CD14-positive monocyte (primary cell): ENCODE results near the gene ELN. TPM values are rescaled to one million over a fixed set of nuclear protein-coding genes. Genes with fewer than 3 reads are reported as not detected.
"Not testable (repeated sequence)": the region's sequence is repeated elsewhere in the genome, so short reads cannot be mapped to it uniquely, and the experiment has no call there.

Experiments
- DNase-seq, 3 donors: peaks; one replicate each; pipeline ENCODE4 v3.0.0-alpha.2; 2011 to 2022
- H2AFZ ChIP-seq: 2 replicates; pipeline ENCODE4 v1.6.0; 2012; ENCODE audit warnings: mild to moderate bottlenecking, low read depth, low read length, inconsistent platforms; ENCODE audit not compliant: insufficient read depth, poor library complexity, severe bottlenecking
- H3K27ac ChIP-seq, 2 donors: 1 replicate in 1 of 2; 2 replicates in 1 of 2; pipeline ENCODE4 v1.5.1; 2012 to 2013; ENCODE audit warnings: low read length in 2 of 2, control low read depth in 1 of 2, inconsistent platforms in 1 of 2, low read depth in 1 of 2, mild to moderate bottlenecking in 1 of 2
- H3K27me3 ChIP-seq, 2 donors: one replicate each; pipeline versions ENCODE4 v1.6.0 to v1.6.1; 2011 to 2013; ENCODE audit warnings: low read length in 2 of 2; ENCODE audit not compliant: control insufficient read depth in 2 of 2, insufficient read depth in 2 of 2
- H3K36me3 ChIP-seq, 2 donors: replicated peaks in 1 of 2; 1 replicate in 1 of 2; 2 replicates in 1 of 2; pipeline versions ENCODE4 v1.5.1 to v1.6.1; 2012 to 2013; ENCODE audit warnings: low read length in 2 of 2, control low read depth in 1 of 2, inconsistent platforms in 1 of 2, mild to moderate bottlenecking in 1 of 2; ENCODE audit not compliant: insufficient read depth in 2 of 2, control insufficient read depth in 1 of 2
- H3K4me1 ChIP-seq, 2 donors: 1 replicate in 1 of 2; 2 replicates in 1 of 2; pipeline versions ENCODE4 v1.5.1 to v1.6.1; 2012 to 2013; ENCODE audit warnings: low read length in 2 of 2, control low read depth in 1 of 2, inconsistent platforms in 1 of 2, mild to moderate bottlenecking in 1 of 2, moderate library complexity in 1 of 2; ENCODE audit not compliant: insufficient read depth in 2 of 2, control insufficient read depth in 1 of 2
- H3K4me2 ChIP-seq: replicated peaks from 2 replicates; pipeline ENCODE3; 2012; ENCODE audit warnings: low read length, moderate library complexity, mild to moderate bottlenecking; ENCODE audit not compliant: poor library complexity, severe bottlenecking; ENCODE audit errors: extremely low read depth
- H3K4me3 ChIP-seq, 3 experiments: fragments of 200-600 bp in 1 of 3; sonication (generic) in 1 of 3; replicated peaks in 1 of 3; 1 replicate in 2 of 3; 2 replicates in 1 of 3; pipeline ENCODE4 v1.5.1; 2011 to 2013; ENCODE audit warnings: low read length in 3 of 3, mild to moderate bottlenecking in 3 of 3, control low read depth in 2 of 3, low read depth in 2 of 3, inconsistent platforms in 1 of 3, moderate library complexity in 1 of 3
- H3K79me2 ChIP-seq: 2 replicates; pipeline ENCODE4 v1.6.0; 2012; ENCODE audit warnings: mild to moderate bottlenecking, control low read depth, inconsistent platforms, low read length, moderate library complexity; ENCODE audit not compliant: insufficient read depth
- H3K9ac ChIP-seq: 2 replicates; pipeline ENCODE4 v1.6.0; 2017; ENCODE audit warnings: low read length, mild to moderate bottlenecking; ENCODE audit not compliant: insufficient read depth, poor library complexity, severe bottlenecking
- H3K9me3 ChIP-seq, 2 donors: replicated peaks in 1 of 2; 1 replicate in 1 of 2; 2 replicates in 1 of 2; pipeline versions ENCODE4 v1.5.1 to v1.6.1; 2012 to 2013; ENCODE audit warnings: low read length in 2 of 2, control low read depth in 1 of 2; ENCODE audit not compliant: control insufficient read depth in 1 of 2, insufficient read depth in 1 of 2
- H4K20me1 ChIP-seq: 2 replicates; pipeline ENCODE4 v1.6.0; 2012; ENCODE audit warnings: mild to moderate bottlenecking, low read length, control low read depth, moderate library complexity; ENCODE audit not compliant: insufficient read depth
- H3K27ac Mint-ChIP-seq, 7 donors: one replicate each; pipeline ENCODE4 v1.8.0; 2020; ENCODE audit warnings: mild to moderate bottlenecking in 7 of 7, mixed read lengths in 7 of 7, moderate library complexity in 6 of 7, inconsistent platforms in 2 of 7
- H3K27me3 Mint-ChIP-seq, 3 donors: one replicate each; pipeline ENCODE4 v1.8.0; 2021 to 2022; ENCODE audit warnings: low read depth in 3 of 3, mild to moderate bottlenecking in 3 of 3, mixed read lengths in 3 of 3, moderate library complexity in 3 of 3, inconsistent platforms in 1 of 3
- H3K36me3 Mint-ChIP-seq, 2 donors: one replicate each; pipeline ENCODE4 v1.8.0; 2020; ENCODE audit warnings: mixed read lengths in 2 of 2, inconsistent platforms in 1 of 2, mild to moderate bottlenecking in 1 of 2
- H3K4me1 Mint-ChIP-seq: one replicate; pipeline ENCODE4 v1.8.0; 2020; ENCODE audit warnings: mild to moderate bottlenecking, mixed read lengths
- H3K4me3 Mint-ChIP-seq, 2 donors: one replicate each; pipeline ENCODE4 v1.8.0; 2020; ENCODE audit warnings: mild to moderate bottlenecking in 2 of 2, mixed read lengths in 2 of 2, moderate library complexity in 1 of 2
- H3K9me3 Mint-ChIP-seq, 7 donors: one replicate each; pipeline ENCODE4 v1.8.0; 2020 to 2022; ENCODE audit warnings: mixed read lengths in 7 of 7, mild to moderate bottlenecking in 6 of 7, moderate library complexity in 6 of 7, inconsistent platforms in 2 of 7
- CTCF ChIP-seq: fragments of 200-600 bp; IDR thresholded peaks from one replicate; pipeline ENCODE4 v1.8.0; 2022; ENCODE audit warnings: antibody characterized with exemption, mild to moderate bottlenecking
- WGBS: methylation state at CpG from one replicate; pipeline ENCODE4 v1.1.5; 2013; ENCODE audit warnings: missing lambda C conversion rate; ENCODE audit not compliant: insufficient coverage; 5-methylcytosine and 5-hydroxymethylcytosine counted together
- intact Hi-C, 2 donors: fragments of 100-400 bp; cut with micrococcal nuclease; formaldehyde crosslinking; loops; one replicate each; pipeline versions ENCODE4 v1.15.0 to v1.15.1; 2023
- polyA plus RNA-seq, 3 donors: library from polyadenylated mRNA; depleted of rRNA in 1 of 3; unstranded in 2 of 3; stranded (reverse) in 1 of 3; fragments of 300-500 nt in 2 of 3; fragments of >200 nt in 1 of 3; fragmentation: Illumina TruSeq in 2 of 3; gene quantifications; 1 replicate in 2 of 3; 2 replicates in 1 of 3; pipeline ENCODE4 v1.2.3, GENCODE V29; 2012 to 2021

ELN gene
- polyA plus RNA-seq, 3 donors: not detected

GRCh38 chr7:74009719-74010118 is 18.3 kb upstream of the ELN start:
- no peaks in the 10 kb centered on the region for H3K9me3 ChIP-seq
- Mint-ChIP-seq H3K36me3 (no peaks in the 10 kb centered on the region), H3K4me1 (peaks cover 21% of the 10 kb centered on the region), H3K9me3 (peaks cover 0 to 1% (median 0%) of the 10 kb centered on the region in 7 donors), H3K27ac (no peak overlapping the region), H3K27me3 (peaks cover 10 to 12% (median 12%) of the 10 kb centered on the region in 3 donors), H3K4me3 (no peak overlapping the region)
- H4K20me1 ChIP-seq: no peaks in the 10 kb centered on the region
- H3K4me1 ChIP-seq: peaks cover 20 to 22% of the 10 kb centered on the region in 2 donors
- no peaks in the 10 kb centered on the region for H3K36me3 ChIP-seq
- no peak overlapping the region for H3K4me3 ChIP-seq
- TF ChIP-seq CTCF: no peak
- DNase-seq: no peak
- no peak overlapping the region for H3K9ac ChIP-seq
- intact Hi-C loops: no loop called here
- H3K79me2 ChIP-seq: no peaks in the 10 kb centered on the region
- H2AFZ ChIP-seq: no peak overlapping the region
- no peaks in the 10 kb centered on the region for H3K27me3 ChIP-seq
- no peak overlapping the region for H3K27ac ChIP-seq
- H3K4me2 ChIP-seq: no peak overlapping the region
- WGBS: 95% methylated on average over 14 of the region's 14 CpGs

GRCh38 chr7:74010407-74010806 is 17.6 kb upstream of the ELN start:
- H3K4me1 Mint-ChIP-seq: peaks cover 23% of the 10 kb centered on the region
- TF ChIP-seq CTCF: no peak
- H3K79me2 ChIP-seq: no peaks in the 10 kb centered on the region
- peaks cover 20 to 29% of the 10 kb centered on the region in 2 donors for H3K4me1 ChIP-seq
- no peaks in the 10 kb centered on the region for H3K36me3 Mint-ChIP-seq
- no peaks in the 10 kb centered on the region for H3K36me3 ChIP-seq
- H3K27ac ChIP-seq: no peak overlapping the region
- H3K9ac ChIP-seq: no peak overlapping the region
- H2AFZ ChIP-seq: no peak overlapping the region
- H3K9me3 ChIP-seq: no peaks in the 10 kb centered on the region
- H3K4me3 ChIP-seq: no peak overlapping the region
- DNase-seq: no peak
- H4K20me1 ChIP-seq: no peaks in the 10 kb centered on the region
- intact Hi-C loops: no loop called here
- H3K4me3 Mint-ChIP-seq: no peak overlapping the region
- WGBS: 98% methylated on average over 15 of the region's 16 CpGs
- no peak overlapping the region for H3K4me2 ChIP-seq
- peaks cover 10 to 13% (median 10%) of the 10 kb centered on the region in 3 donors for H3K27me3 Mint-ChIP-seq
- no peak overlapping the region for H3K27ac Mint-ChIP-seq
- H3K27me3 ChIP-seq: no peaks in the 10 kb centered on the region
- peaks cover 0 to 1% (median 0%) of the 10 kb centered on the region in 7 donors for H3K9me3 Mint-ChIP-seq

GRCh38 chr7:74011421-74011820 is 16.6 kb upstream of the ELN start:
- H3K36me3 Mint-ChIP-seq, H3K9ac ChIP-seq, H3K27me3 Mint-ChIP-seq, H3K27ac ChIP-seq, H3K9me3 ChIP-seq, H3K27me3 ChIP-seq, H3K36me3 ChIP-seq, H4K20me1 ChIP-seq, H3K27ac Mint-ChIP-seq, H2AFZ ChIP-seq, H3K79me2 ChIP-seq, H3K4me3 ChIP-seq, DNase-seq, intact Hi-C loops, H3K4me2 ChIP-seq, H3K9me3 Mint-ChIP-seq, H3K4me3 Mint-ChIP-seq: not testable (repeated sequence)
- WGBS: 100% methylated on average over 2 of the region's 4 CpGs
- peaks cover 21% of the 10 kb centered on the region for H3K4me1 Mint-ChIP-seq
- H3K4me1 ChIP-seq: peaks cover 20 to 29% of the 10 kb centered on the region in 2 donors
